Fibroblast of mammary gland (primary cell): ENCODE measurements around the gene CPNE1.

ENCODE experiments used
- DNase-seq: peaks from one replicate; pipeline ENCODE4 v3.0.0-alpha.2; 2010; ENCODE audit warnings: low read depth
- H3K4me3 ChIP-seq: 2 replicates; pipeline ENCODE4 v1.5.1; 2011; ENCODE audit warnings: low read depth, mild to moderate bottlenecking, low read length, moderate library complexity; ENCODE audit not compliant: control insufficient read depth
- TF ChIP-seq, protein P1 (sequence below): conservative IDR thresholded peaks from 2 replicates; pipeline ENCODE4 v1.5.1; 2011; ENCODE audit warnings: low read depth, low read length, inconsistent platforms; ENCODE audit not compliant: control insufficient read depth, insufficient read depth

Gene CPNE1

DNA sequence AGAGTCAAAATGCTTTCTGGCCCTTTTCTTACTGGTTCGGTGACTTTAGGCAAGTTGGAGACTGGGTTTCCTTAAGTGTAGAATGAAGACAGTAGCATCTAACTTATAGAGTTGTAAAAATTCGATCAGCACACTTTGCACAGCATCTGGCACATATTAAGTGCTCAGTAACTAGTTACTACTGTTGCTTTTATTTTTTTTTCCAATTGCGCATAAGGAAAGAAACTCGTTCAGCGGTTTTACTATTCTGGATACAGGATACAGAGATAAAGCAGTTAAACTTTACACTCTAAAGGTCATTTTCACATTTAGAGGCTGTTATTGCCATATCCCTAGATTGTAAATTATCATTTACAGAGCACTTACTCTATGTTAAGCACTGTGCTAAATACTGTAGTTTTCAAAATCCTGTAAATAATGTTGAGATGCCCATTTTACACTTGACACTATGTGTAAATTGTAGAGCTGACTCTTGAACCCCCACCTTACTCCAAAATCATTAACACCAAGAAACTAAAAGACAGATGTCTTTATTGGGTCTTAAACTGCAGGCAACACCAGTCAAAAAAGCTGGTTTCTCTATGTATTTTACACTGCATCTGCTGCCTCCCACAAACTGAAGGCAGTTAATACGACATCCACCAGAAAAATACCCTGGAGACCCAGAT is 35.4 kb upstream of the CPNE1 start:
- DNase-seq: no peak
- TF ChIP-seq, protein P1, sequence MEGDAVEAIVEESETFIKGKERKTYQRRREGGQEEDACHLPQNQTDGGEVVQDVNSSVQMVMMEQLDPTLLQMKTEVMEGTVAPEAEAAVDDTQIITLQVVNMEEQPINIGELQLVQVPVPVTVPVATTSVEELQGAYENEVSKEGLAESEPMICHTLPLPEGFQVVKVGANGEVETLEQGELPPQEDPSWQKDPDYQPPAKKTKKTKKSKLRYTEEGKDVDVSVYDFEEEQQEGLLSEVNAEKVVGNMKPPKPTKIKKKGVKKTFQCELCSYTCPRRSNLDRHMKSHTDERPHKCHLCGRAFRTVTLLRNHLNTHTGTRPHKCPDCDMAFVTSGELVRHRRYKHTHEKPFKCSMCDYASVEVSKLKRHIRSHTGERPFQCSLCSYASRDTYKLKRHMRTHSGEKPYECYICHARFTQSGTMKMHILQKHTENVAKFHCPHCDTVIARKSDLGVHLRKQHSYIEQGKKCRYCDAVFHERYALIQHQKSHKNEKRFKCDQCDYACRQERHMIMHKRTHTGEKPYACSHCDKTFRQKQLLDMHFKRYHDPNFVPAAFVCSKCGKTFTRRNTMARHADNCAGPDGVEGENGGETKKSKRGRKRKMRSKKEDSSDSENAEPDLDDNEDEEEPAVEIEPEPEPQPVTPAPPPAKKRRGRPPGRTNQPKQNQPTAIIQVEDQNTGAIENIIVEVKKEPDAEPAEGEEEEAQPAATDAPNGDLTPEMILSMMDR: no peak
- peak overlapping the region; percentile 97 for H3K4me3 ChIP-seq

DNA sequence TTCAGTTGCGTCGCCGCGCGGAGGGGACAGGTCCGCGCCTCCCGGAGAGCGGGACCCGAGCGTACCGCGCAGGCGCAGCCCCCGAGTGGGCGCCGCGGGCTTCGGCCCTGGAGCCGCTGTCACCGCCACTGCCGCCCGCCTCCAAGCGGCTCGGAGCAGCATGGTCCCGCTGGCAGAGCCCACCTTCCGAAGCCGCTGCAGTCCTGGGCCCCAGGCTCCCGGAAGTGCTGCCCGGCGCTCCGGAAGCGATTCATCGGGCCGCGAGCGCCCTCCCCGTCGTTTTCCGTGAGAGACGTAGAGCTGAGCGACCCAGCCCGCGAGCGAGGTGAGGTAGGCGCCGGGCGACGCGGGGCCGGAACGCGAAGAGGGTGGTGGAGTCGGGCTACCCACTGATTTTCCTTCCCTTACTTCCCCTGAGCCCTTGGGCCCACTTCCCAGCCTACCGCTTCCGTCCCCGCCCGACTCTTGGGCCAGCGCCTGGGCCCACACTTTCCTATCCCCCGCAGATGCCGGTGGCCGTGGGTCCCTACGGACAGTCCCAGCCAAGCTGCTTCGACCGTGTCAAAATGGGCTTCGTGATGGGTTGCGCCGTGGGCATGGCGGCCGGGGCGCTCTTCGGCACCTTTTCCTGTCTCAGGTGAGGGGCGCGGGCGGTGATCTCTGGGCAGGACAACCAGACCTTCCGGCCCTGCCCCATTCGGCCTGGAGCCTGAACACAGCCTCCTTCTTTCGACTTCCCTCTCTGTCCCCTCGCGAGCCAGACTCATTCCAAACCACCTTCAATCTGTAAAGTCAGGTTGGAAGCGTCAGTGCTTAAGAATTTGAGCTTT is 34.6 kb upstream of the CPNE1 start, which contains the start of the genes NFS1 and ROMO1:
Gene NFS1 (minus strand): TSS at position 226 of the 830 bp plus-strand sequence. CDS start 64 bp downstream, at position 162.
Gene ROMO1 (plus strand): TSS at position 279 of the 830 bp plus-strand sequence. CDS start 228 bp downstream, at position 507.
- peak; percentile 71 for DNase-seq
- peak within 1 kb of the TSS; percentile 97 for H3K4me3 ChIP-seq
- TF ChIP-seq, protein P1: no peak

DNA sequence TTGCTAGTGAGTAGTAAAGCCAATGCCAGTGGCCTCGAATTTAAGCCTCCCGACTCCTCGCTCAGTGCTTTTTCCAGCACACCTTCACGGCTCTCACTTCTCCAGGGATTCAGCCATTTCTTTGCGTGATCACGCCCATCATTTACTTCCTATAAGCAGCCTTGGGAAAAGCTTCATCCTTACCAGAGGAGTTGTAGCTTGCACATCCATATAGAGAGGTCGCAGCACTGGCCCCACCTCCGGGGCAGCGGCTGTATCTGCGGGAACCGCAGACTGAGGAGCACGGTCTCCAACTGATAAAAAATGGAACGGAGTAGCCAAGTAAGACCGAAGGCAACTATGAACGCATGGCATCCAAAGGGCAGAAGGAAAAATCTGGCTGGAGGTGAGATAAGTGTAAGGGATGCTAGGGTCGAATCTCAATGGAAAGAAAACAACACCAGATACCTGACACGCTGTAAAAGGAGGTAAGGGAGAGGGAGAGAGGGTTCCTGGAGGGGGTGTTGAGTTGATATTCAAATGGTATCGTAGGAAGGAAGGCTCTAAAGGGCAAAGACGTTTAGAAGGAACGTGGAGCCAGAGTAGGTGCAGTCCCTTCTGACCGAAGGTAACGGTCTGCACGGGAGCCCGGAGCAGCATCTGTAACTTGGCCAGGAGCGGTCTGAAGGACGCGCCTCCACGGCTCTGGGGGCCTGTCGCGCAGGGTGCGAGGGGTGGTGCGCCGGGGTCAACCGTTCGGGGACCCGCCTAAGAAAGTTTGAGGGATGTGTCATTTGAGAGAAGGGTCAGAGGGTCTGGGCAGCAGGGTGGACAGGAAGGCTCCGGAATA is 33.8 kb upstream of the CPNE1 start:
- H3K4me3 ChIP-seq: peak overlapping the region; percentile 97
- DNase-seq: no peak
- TF ChIP-seq, protein P1: no peak

DNA sequence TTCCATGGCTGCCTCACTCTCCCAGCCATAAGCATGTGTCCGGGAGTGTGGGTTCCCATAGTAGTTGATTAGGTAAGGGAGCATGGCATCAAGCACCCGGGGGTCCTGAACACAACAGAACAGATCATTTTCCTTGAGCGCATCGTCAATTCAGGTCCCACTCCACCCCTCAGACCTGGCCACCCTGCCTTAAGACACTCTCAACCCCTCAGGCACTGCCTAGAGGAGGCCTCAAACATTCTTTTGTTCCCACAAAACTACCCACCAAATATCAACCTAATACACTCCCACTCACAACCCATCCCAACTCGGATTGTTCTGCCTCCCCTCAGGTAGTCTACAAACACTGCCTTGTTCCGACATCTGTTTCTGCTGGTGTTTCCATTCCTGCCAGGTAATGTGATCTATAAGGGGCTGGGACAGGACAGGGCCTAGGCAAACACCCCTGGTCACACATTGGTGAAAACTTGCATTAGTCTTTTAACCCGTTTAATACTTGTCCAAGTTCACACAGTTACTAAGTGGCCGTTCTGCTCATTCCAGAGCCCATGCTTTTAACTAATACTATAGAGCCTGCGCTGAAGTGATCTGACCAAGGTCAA is 33.1 kb upstream of the CPNE1 start:
- no peak for DNase-seq
- peak overlapping the region; percentile 97 for H3K4me3 ChIP-seq
- TF ChIP-seq, protein P1: no peak

DNA sequence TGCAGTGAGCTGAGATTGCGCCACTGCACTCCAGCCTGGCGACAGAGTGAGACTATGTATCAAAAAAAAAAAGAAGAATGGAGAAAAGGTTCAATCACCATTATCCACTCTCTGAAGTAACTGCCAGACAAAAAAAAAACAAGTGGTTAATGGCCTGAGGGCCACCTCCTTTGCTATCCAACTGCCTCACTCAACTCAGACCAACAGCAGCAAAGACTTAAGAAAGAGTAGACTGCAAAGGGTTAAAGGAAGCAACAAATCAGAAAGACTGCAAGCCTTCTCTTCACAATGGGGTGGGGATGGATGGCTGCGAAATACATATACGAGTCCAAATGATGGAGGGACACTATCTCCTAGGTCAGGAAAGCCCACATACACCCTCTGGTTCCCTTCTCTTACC is 31.3 kb upstream of the CPNE1 start:
- no peak for DNase-seq

More for the DNA sequence above, 31.3 kb upstream of the CPNE1 start:
- TF ChIP-seq, protein P1: no peak
- no peak overlapping the region for H3K4me3 ChIP-seq
